ENCODE measurements around the gene IKZF2. TPM values are rescaled to one million over a fixed set of nuclear protein-coding genes. Genes with fewer than 3 reads are reported as not detected.

IKZF2 gene
- total and polyA plus RNA-seq, 9 of the 15 experiments (the other 6 are each of a cell fraction or from before 2014, with no cell fraction given), result 0.04 to 0.54 (median 0.22) TPM

DNA sequence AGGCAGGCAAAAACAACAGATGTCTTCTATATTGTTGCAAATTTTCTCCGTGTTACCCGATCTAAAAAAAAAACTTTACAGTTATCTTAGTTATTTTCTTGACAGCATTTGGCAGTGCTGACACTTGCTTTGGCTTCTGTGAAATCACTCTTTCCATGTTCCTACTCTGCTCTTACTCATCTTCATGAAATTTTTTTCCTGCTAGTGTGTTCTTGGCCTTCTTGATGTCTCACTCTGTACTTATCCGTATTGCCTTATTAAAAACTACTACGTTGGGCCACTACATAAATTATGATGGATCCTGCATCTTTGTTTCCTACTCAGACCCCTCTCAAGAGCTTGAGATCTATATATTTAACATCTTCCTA is 134.4 kb downstream of the IKZF2 start:
- no peak for FAIRE-seq
- CTCF ChIA-PET (ENCODE audit: low intra/inter-chr PET ratio), result no interaction called here
- in situ Hi-C loops (cut with MboI), result no loop called here

More for the DNA sequence above, 134.4 kb downstream of the IKZF2 start:
- H3K4me1 ChIP-seq (replicated peaks in 1 of 2; ENCODE audit: control insufficient read depth in 2 of 2, insufficient read depth in 2 of 2, low read length in 2 of 2), result no peaks in the 10 kb centered on the region
- POLR2A ChIA-PET, result no interaction called here
- H4K20me1 ChIP-seq (replicated peaks; ENCODE audit: control insufficient read depth, insufficient read depth, low read length), result no peaks in the 10 kb centered on the region
- ATAC-seq (no peak), DNase-seq (ENCODE audit: extremely low read depth in 1 of 4, low spot score in 3 of 4) (no peak)
- H3K9ac ChIP-seq (ENCODE audit: insufficient read depth in 1 of 2, low read depth in 2 of 2, low read length in 2 of 2), result no peak overlapping the region
- H2AFZ ChIP-seq (ENCODE audit: low read depth, low read length), result no peak overlapping the region
- H3K36me3 ChIP-seq (ENCODE audit: control insufficient read depth, insufficient read depth, low read length), result no peaks in the 10 kb centered on the region
- no peaks in the 10 kb centered on the region for H3K9me1 ChIP-seq (ENCODE audit: control insufficient read depth, insufficient read depth, low read length)
- H3K4me3 ChIP-seq, result no peak overlapping the region
- 9% methylated on average over 4 of the region's 4 CpGs for WGBS (ENCODE audit: insufficient coverage, low coverage, missing lambda C conversion rate)
- BruUV-seq (replicated peaks), result no TSS peak
- no peaks in the 10 kb centered on the region for H3K79me2 ChIP-seq (ENCODE audit: control insufficient read depth, insufficient read depth, low read length)
- H3K9me3 ChIP-seq (replicated peaks; ENCODE audit: control insufficient read depth, insufficient read depth, low read depth, low read length), result no peaks in the 10 kb centered on the region
- intact Hi-C loops (cut with micrococcal nuclease), result no loop called here
- no peak overlapping the region for H3K27ac ChIP-seq (ENCODE audit: extremely low read depth, low read depth, low read length)
- H3K27me3 ChIP-seq (ENCODE audit: control insufficient read depth in 2 of 2, insufficient read depth in 2 of 2, low read length in 2 of 2), result no peaks in the 10 kb centered on the region
- H3K4me2 ChIP-seq (ENCODE audit: insufficient read depth, low read length), result no peak overlapping the region
- TF ChIP-seq, protein P1, sequence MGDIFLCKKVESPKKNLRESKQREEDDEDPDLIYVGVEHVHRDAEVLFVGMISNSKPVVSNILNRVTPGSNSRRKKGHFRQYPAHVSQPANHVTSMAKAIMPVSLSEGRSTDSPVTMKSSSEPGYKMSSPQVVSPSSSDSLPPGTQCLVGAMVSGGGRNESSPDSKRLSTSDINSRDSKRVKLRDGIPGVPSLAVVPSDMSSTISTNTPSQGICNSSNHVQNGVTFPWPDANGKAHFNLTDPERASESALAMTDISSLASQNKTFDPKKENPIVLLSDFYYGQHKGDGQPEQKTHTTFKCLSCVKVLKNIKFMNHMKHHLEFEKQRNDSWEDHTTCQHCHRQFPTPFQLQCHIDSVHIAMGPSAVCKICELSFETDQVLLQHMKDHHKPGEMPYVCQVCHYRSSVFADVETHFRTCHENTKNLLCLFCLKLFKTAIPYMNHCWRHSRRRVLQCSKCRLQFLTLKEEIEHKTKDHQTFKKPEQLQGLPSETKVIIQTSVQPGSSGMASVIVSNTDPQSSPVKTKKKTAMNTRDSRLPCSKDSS (IDR thresholded peaks at IDR 0.05; ENCODE audit: low read depth, partially characterized antibody), result no peak
- TF ChIP-seq TRIM28 (IDR thresholded peaks at IDR 0.05) (no peak), ZNF124 (CRISPR knock-in tag; IDR thresholded peaks at IDR 0.05) (no peak), ZNF134 (CRISPR knock-in tag; conservative IDR thresholded peaks at IDR 0.05) (no peak)
- TF ChIP-seq, protein P2, sequence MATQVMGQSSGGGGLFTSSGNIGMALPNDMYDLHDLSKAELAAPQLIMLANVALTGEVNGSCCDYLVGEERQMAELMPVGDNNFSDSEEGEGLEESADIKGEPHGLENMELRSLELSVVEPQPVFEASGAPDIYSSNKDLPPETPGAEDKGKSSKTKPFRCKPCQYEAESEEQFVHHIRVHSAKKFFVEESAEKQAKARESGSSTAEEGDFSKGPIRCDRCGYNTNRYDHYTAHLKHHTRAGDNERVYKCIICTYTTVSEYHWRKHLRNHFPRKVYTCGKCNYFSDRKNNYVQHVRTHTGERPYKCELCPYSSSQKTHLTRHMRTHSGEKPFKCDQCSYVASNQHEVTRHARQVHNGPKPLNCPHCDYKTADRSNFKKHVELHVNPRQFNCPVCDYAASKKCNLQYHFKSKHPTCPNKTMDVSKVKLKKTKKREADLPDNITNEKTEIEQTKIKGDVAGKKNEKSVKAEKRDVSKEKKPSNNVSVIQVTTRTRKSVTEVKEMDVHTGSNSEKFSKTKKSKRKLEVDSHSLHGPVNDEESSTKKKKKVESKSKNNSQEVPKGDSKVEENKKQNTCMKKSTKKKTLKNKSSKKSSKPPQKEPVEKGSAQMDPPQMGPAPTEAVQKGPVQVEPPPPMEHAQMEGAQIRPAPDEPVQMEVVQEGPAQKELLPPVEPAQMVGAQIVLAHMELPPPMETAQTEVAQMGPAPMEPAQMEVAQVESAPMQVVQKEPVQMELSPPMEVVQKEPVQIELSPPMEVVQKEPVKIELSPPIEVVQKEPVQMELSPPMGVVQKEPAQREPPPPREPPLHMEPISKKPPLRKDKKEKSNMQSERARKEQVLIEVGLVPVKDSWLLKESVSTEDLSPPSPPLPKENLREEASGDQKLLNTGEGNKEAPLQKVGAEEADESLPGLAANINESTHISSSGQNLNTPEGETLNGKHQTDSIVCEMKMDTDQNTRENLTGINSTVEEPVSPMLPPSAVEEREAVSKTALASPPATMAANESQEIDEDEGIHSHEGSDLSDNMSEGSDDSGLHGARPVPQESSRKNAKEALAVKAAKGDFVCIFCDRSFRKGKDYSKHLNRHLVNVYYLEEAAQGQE (IDR thresholded peaks at IDR 0.05; ENCODE audit: borderline replicate concordance), result no peak
- TF ChIP-seq, protein P2 (CRISPR knock-in tag; IDR thresholded peaks at IDR 0.05; ENCODE audit: low read depth), result no peak
- TF ChIP-seq, protein P3, sequence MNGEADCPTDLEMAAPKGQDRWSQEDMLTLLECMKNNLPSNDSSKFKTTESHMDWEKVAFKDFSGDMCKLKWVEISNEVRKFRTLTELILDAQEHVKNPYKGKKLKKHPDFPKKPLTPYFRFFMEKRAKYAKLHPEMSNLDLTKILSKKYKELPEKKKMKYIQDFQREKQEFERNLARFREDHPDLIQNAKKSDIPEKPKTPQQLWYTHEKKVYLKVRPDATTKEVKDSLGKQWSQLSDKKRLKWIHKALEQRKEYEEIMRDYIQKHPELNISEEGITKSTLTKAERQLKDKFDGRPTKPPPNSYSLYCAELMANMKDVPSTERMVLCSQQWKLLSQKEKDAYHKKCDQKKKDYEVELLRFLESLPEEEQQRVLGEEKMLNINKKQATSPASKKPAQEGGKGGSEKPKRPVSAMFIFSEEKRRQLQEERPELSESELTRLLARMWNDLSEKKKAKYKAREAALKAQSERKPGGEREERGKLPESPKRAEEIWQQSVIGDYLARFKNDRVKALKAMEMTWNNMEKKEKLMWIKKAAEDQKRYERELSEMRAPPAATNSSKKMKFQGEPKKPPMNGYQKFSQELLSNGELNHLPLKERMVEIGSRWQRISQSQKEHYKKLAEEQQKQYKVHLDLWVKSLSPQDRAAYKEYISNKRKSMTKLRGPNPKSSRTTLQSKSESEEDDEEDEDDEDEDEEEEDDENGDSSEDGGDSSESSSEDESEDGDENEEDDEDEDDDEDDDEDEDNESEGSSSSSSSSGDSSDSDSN (IDR thresholded peaks at IDR 0.05; ENCODE audit: borderline replicate concordance in 1 of 2, low read depth in 2 of 2, low read length in 2 of 2), result no peak
